Activated CD4-positive, alpha-beta T cell treated with anti-CD3 and anti-CD28 coated beads for 4 hours (primary cell): ENCODE data around the gene XPNPEP2.

Experiments
- DNase-seq, 2 donors: peaks; one replicate each; pipeline ENCODE4 v3.0.0-alpha.2; 2020

Gene XPNPEP2

GRCh38 chrX:129780441-129781105, 41.8 kb downstream of the XPNPEP2 start:
- DNase-seq, result no peak

- DNase-seq, result peak; percentile 57 to 74
Observed at GRCh38 chrX:129781134-129781672, 42.4 kb downstream of the XPNPEP2 start.

- DNase-seq, result peak; percentile 30 to 38
Observed at GRCh38 chrX:129781680-129782495, 43.1 kb downstream of the XPNPEP2 start.

GRCh38 chrX:129782706-129783105, 43.9 kb downstream of the XPNPEP2 start:
- no peak for DNase-seq

GRCh38 chrX:129783291-129783713, 44.5 kb downstream of the XPNPEP2 start:
- no peak for DNase-seq

- no peak for DNase-seq
Observed at GRCh38 chrX:129784371-129784770, 45.6 kb downstream of the XPNPEP2 start.

GRCh38 chrX:129785160-129785947, 46.6 kb downstream of the XPNPEP2 start:
- DNase-seq, result no peak

GRCh38 chrX:129786210-129786651, 47.5 kb downstream of the XPNPEP2 start:
- no peak for DNase-seq

GRCh38 chrX:129787336-129788055, 48.7 kb downstream of the XPNPEP2 start:
- DNase-seq, result no peak

GRCh38 chrX:129788527-129788926, 49.7 kb downstream of the XPNPEP2 start:
- no peak for DNase-seq

- DNase-seq, result no peak
Observed at GRCh38 chrX:129790146-129790545, 51.4 kb downstream of the XPNPEP2 start.

- DNase-seq, result no peak
Observed at GRCh38 chrX:129790808-129791207, 52.0 kb downstream of the XPNPEP2 start.

GRCh38 chrX:129791336-129791735, 52.6 kb downstream of the XPNPEP2 start:
- DNase-seq, result no peak

- no peak for DNase-seq
Observed at GRCh38 chrX:129791961-129792570, 53.3 kb downstream of the XPNPEP2 start.

GRCh38 chrX:129792586-129793291, 54.0 kb downstream of the XPNPEP2 start:
- DNase-seq, result no peak

GRCh38 chrX:129793604-129794191, 54.9 kb downstream of the XPNPEP2 start:
- no peak for DNase-seq

- DNase-seq, result no peak
Observed at GRCh38 chrX:129795584-129795983, 56.8 kb downstream of the XPNPEP2 start.

GRCh38 chrX:129797251-129797906, 58.6 kb downstream of the XPNPEP2 start:
- no peak for DNase-seq

- no peak for DNase-seq
Observed at GRCh38 chrX:129798456-129798855, 59.7 kb downstream of the XPNPEP2 start.

GRCh38 chrX:129798888-129799287, 60.1 kb downstream of the XPNPEP2 start:
- DNase-seq, result peak; percentile 20 to 31
